ENCODE results near the gene DUSP2.

Gene DUSP2

DNA sequence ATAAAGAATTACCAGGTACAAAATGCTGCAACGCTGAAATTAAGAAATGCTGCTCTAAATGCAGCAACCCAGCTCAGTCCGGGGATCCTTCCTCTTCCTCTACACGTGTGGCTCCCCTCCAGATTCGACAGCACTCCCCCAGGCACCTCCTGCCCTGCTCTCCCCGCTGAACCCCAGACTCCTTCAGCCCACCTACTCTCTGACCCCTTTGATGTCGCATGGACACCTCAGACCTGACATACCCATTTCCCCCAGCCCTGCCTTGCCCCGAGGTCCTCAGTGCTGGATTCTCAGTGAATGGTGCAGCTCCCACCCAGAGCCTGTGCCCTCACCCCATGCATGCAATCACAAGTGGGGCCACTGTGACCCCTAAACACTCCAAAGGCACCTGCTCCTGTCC, 24.2 kb downstream of the DUSP2 start:
- no peak for DNase-seq
- in situ Hi-C loops (cut with HindIII; ENCODE audit: low pct_ligation_motif_present, low pct_unique_long_range_greater_than_20kb, low sequenced_read_pairs): no loop called here

DNA sequence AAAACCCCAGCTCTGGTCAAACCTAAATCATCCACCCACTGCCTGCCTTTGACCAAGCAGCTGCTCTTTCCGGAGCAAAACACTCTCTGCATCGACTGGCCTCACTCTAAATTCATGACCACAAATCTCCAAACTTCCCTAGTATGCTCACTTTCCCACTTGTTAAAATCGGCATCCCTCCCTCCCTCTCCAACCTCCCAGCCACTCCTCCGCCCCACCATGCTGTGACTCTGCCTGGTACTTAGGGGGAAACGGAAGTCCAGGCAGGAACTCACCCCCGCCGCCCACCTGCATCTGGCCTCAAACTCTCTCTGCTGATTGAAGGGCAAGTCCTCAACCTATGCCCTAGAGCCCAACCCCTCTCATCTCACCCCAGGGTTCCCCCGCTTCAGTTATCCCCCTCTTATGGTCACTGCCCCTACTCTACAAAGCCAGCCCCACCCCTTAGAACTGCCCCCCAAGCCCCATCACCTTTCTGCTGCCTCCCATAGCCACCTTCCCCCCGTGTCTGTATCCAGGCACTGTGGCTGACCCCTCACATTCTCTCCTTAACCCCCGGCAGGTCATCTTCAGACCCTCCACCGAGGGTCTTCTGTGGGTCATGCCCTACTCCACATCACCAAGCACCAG, 25.0 kb downstream of the DUSP2 start:
- in situ Hi-C loops (cut with HindIII; ENCODE audit: low pct_ligation_motif_present, low pct_unique_long_range_greater_than_20kb, low sequenced_read_pairs): no loop called here
- DNase-seq: no peak

- DNase-seq: no peak
- in situ Hi-C loops (cut with HindIII; ENCODE audit: low pct_ligation_motif_present, low pct_unique_long_range_greater_than_20kb, low sequenced_read_pairs): no loop called here
Observed at GRCh38 chr2:96119389-96119751, 25.9 kb downstream of the DUSP2 start.

DNA sequence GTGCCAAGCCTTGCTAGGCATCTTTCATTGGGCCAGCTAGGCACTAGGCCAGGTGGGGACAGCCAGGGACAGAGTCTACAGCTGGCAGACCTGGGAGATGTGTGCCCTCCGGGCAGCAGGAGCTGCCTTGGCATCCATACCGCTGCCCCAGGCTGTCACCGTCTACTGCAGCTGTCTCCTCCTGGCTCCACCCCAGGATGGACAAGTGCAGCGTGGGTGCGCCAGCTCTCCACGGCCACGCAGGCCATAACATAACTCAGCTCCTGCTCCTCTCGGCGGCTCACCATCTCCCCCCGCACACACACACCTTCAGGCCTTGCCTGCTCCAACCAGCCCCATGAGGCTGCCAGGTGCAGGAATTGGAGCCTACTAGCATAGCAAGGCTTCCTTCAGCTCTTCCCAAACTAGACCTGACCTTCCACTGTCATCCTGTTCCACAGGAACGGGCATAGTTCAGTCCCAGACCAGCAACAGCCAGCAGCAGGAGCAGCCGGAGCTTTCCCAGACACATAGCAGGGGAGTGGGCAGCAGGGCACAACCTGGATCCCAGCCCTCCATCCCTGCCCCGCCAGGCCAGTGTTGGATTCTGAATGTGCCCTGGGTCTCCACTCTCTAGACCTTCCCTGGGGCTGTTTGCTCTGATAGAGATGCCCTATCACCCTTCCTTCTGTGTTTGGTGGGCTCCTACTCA, 26.4 kb downstream of the DUSP2 start:
- in situ Hi-C loops (cut with HindIII; ENCODE audit: low pct_ligation_motif_present, low pct_unique_long_range_greater_than_20kb, low sequenced_read_pairs): no loop called here
- DNase-seq: no peak

GRCh38 chr2:96117701-96118588, 27.3 kb downstream of the DUSP2 start:
- in situ Hi-C loops (cut with HindIII; ENCODE audit: low pct_ligation_motif_present, low pct_unique_long_range_greater_than_20kb, low sequenced_read_pairs): no loop called here
- DNase-seq: peak; percentile 8

DNA sequence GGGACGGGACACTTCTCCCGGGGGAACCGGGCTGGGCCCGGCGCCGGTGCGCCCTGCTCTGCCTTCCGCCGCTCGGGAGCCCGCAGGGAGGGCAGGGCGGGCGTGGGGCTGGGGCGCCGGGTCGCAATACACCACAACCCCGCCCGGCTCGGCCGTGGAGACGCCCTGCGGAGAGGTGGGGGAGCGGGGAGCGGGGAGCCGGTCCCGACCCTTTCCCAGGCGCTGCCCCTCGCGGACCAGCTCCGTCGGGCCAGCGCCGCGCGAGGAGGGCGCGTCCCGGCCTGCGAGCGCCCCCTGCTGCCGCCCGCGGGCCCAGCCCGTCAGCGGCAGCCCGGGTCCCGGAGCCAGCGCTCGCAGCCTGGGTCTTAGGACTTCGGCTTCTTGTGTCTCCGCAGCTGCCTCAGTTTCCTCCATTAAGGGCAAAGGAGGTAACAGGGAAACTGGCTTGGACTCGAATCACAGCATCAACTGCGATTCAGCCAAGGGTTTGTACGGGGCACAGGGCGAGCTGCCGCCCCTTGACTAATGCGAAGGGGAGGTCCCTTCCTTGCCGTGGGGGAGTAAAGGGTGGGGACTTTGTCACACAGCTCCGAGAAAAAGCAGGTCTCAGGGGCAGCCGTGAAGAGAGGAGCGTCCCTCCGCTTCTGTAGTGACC, 28.2 kb downstream of the DUSP2 start:
- peak; percentile 55 for DNase-seq
- in situ Hi-C loops (cut with HindIII; ENCODE audit: low pct_ligation_motif_present, low pct_unique_long_range_greater_than_20kb, low sequenced_read_pairs): no loop called here

DNA sequence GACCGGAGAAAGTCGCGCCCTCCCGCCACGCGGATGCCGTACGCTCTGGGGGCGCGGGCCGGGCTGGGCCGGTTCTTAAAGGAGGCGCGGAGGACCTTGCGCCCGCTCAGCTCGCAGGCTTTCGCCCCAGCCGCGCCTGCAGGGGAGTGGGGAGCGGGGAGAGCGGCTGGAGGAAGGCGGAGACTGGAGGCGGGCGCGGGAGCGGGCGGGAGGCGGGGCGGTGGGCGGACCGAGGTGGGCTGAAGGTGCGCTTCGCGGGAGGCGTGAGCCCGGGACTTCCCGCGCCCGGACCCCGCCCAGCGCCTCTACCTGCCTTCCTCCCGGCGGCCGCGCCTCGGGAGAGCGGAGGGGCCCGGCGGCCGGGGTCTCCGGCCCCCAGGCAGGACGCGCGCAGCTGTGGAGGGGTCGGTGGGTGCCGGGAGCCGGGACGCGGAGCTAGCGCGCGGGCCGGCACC, 28.8 kb downstream of the DUSP2 start, which contains the start of gene ADRA2B:
Gene ADRA2B (minus strand): TSS at position 148 of the 455 bp plus-strand sequence. CDS start 422 bp downstream, outside the sequence.
- in situ Hi-C loops (cut with HindIII; ENCODE audit: low pct_ligation_motif_present, low pct_unique_long_range_greater_than_20kb, low sequenced_read_pairs): no loop called here
- peak; percentile 29 for DNase-seq

DNA sequence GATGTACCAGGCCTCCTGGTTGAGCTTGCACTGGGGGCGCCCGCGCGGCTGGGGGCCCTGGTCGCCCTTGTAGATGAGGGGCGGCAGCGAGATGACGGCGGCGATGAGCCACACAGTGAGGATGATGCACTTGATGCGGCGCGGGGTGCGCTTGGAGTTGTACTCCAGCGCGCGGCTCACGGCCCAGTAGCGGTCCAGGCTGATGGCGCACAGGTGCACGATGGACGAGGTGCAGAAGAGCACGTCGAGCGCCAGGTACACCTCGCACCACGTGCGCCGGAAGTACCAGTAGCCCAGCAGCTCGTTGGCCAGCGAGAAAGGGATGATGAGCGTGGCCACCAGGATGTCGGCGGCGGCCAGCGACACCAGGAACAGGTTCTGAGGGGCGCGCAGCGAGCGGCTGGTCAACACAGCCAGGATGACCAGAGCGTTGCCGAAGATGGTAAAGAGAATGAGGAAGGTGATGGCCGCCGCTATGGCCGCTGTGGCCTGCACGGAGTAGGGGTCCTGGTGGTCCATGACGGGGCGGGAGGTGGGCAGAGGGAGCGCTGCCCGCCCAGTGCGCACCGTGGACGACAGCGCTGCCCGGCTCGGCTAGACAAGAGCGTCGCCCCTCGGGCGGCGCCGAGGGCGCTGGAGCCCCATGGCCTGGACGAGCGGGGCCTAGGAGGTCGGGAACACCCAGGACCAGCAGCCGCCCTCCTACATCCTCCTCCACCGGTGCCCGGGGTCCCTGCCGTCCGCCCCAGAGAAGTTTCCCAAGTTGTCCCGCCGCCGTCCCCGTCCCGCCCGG, 29.4 kb downstream of the DUSP2 start:
- in situ Hi-C loops (cut with HindIII; ENCODE audit: low pct_ligation_motif_present, low pct_unique_long_range_greater_than_20kb, low sequenced_read_pairs): no loop called here
- DNase-seq: no peak

GRCh38 chr2:96114903-96115581, 30.2 kb downstream of the DUSP2 start:
- DNase-seq: no peak
- in situ Hi-C loops (cut with HindIII; ENCODE audit: low pct_ligation_motif_present, low pct_unique_long_range_greater_than_20kb, low sequenced_read_pairs): no loop called here

DNA sequence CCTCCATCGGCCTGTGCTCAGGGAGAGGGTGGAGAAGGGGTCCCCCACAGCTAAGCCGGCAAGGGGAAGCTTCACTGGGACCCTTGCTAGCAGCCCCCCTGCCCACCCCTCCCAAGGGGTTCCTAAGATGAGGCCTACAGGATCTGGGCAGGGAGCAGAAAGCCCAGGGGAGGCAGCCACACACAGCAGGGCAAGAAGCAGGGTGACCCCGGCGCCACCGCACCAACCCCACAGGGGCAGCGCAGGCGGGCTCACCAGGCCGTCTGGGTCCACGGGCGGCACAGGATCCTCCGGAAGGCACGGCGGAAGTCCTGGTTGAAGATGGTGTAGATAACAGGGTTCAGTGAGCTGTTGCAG, 30.7 kb downstream of the DUSP2 start:
- in situ Hi-C loops (cut with HindIII; ENCODE audit: low pct_ligation_motif_present, low pct_unique_long_range_greater_than_20kb, low sequenced_read_pairs): no loop called here
- DNase-seq: no peak

DNA sequence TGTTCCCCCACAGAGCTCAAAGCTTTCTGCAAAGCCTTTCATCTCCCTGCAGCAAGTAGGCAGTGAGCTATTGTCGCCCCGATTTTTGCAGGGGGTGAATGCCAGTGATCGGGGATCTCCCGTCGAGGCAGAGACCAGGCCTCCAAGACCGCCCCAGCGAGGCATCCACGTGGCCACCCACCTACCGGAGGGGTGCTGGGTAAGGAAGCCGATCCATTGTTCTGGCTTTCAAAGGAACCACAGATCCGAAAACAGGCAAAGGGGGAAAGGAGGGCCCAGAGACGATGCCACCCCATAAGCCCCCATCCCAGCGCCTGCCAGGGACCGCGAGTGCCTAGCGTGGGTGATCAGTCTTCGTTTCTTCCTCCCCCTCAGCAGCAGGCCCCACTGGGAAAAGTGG, 31.3 kb downstream of the DUSP2 start:
- in situ Hi-C loops (cut with HindIII; ENCODE audit: low pct_ligation_motif_present, low pct_unique_long_range_greater_than_20kb, low sequenced_read_pairs): no loop called here
- DNase-seq: no peak

DNA sequence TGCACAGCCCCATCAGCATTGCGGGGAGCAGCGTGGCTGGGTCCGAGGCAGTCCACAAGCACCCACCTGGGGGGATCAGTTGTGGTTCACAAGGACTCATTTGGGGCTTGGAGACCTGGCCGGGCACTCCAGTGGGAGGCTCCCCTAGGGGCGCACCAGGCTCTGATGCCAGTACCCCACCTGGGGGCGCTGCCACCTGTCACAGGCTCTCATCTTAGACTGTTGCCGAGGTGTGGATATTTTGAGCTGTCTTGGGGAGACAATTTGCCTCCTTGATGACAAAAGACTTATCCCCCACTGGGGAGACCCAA, 31.9 kb downstream of the DUSP2 start:
- in situ Hi-C loops (cut with HindIII; ENCODE audit: low pct_ligation_motif_present, low pct_unique_long_range_greater_than_20kb, low sequenced_read_pairs): no loop called here
- DNase-seq: no peak

DNA sequence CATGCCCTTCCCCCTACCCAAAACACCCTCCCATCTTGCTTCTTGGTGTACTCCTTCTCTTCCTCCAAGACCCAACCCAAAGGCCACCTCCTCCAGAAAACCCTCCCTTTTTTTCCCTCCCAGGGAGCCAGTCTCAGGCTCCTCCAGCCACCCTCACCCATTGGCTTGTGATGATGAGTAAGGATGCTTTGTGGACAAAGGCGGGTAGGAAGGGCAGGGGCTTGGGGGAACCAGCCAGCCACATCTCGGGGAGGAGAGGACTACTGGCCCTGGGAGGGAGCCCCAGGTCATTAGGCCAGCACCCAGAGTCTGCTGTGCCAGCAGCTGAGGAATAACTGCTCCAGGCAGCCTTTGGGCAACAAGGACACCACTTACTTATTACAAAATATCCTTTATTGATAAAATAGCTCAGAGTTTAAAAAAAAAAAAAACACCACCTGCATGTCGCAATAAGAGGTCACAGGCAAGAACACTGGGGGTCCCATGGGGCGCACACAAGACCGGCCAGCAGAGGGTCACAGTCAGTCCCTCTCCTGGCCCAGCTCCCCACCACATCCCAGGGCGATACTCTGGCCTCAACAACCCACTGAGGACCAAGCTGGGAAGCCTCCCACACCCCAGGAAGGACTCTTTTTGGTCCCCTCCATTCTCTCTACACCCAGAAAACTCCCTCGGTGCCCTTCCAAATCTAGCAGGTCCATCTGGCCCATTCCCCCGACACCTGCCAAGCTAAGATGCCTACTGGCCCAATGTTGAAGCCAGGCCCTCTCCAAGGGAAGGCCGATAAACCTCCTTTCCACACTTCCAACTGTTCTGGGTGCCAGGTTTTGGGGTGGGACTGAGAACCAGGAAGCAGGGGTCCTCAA, 32.5 kb downstream of the DUSP2 start:
- no peak for DNase-seq
- in situ Hi-C loops (cut with HindIII; ENCODE audit: low pct_ligation_motif_present, low pct_unique_long_range_greater_than_20kb, low sequenced_read_pairs): no loop called here

GRCh38 chr2:96111823-96112500, 33.3 kb downstream of the DUSP2 start:
- DNase-seq: no peak
- in situ Hi-C loops (cut with HindIII; ENCODE audit: low pct_ligation_motif_present, low pct_unique_long_range_greater_than_20kb, low sequenced_read_pairs): no loop called here

DNA sequence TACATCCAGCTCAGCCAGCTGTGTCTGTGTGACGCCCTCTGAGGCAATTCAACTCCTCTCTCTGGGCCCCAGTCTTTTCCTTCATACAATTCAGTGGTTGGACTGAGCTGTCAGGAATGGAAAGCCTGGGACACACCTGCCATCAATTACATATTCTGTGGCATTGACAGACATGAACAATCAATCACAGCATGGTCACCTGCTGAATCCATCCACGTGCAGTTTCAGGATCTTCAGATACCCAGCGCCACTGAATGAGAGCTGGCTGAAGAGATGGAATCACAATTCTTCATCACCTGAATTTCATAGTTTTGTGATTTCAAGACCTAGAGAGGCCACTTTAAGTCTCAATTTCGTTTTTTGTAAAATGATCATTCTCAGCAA, 34.0 kb downstream of the DUSP2 start:
- in situ Hi-C loops (cut with HindIII; ENCODE audit: low pct_ligation_motif_present, low pct_unique_long_range_greater_than_20kb, low sequenced_read_pairs): no loop called here
- no peak for DNase-seq

DNA sequence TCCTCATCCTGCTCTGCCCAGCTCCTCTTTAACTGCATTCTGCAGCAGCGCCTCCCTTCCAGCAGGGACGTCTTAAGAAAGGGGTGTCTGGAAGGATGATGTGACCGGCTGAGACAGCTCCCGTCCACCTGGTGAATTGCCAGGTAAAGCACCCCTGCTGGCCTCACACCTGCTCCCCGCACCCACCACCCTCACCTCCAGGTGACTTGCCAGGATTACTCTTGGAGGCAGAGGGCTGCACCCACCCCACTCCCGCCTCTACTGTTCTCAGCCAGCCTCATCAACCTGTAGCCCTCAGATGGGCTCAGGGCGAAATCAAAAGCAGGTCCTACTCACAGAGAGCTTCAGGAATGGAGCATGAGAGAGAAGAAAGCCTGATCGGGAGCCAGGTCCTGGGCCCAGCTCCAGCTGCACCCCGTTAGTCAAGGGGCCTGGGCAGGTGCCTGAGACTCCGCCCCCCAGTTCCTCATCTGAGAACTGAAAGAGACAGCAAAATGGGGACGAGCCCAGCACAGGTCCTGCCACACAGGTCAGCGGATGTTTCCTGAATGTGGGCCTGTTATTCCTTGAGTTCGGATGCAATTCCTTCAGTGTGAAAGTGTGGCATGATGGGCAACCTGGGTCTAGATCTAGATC, 34.5 kb downstream of the DUSP2 start:
- DNase-seq: no peak
- in situ Hi-C loops (cut with HindIII; ENCODE audit: low pct_ligation_motif_present, low pct_unique_long_range_greater_than_20kb, low sequenced_read_pairs): no loop called here
